ENCODE measurements around the gene HNRNPA1. TPM values are rescaled to one million over a fixed set of nuclear protein-coding genes. Genes with fewer than 3 reads are reported as not detected.

The HNRNPA1 gene
- polyA plus RNA-seq, 1 donor from 2014 or later: 613 TPM

GRCh38 chr12:54301428-54302048 lies 21.0 kb downstream of the HNRNPA1 start:
- no peaks in the 10 kb centered on the region for H3K27me3 ChIP-seq (ENCODE audit: insufficient read depth, low read depth, low read length)
- H3K9ac ChIP-seq (ENCODE audit: low read length): no peak overlapping the region
- no peak overlapping the region for H3K4me2 ChIP-seq (ENCODE audit: low read length)
- no peaks in the 10 kb centered on the region for H3F3A ChIP-seq (ENCODE audit: insufficient read depth, low read length, poor library complexity, severe bottlenecking)
- H3K79me2 ChIP-seq (replicated peaks; ENCODE audit: insufficient read depth, low read length): no peaks in the 10 kb centered on the region
- H2AFZ ChIP-seq (ENCODE audit: low read depth, low read length): no peak overlapping the region
- H3K9me3 ChIP-seq (ENCODE audit: low read length): no peaks in the 10 kb centered on the region
- TF ChIP-seq EP300 (conservative IDR thresholded peaks at IDR 0.05; ENCODE audit: poor library complexity, severe bottlenecking): no peak
- no peak for TF ChIP-seq TAF1 (IDR thresholded peaks at IDR 0.05; ENCODE audit: low read depth)
- TF ChIP-seq REST (IDR thresholded peaks at IDR 0.05; ENCODE audit: borderline replicate concordance): no peak
- TF ChIP-seq CTCF (IDR thresholded peaks at IDR 0.05; ENCODE audit: poor library complexity, severe bottlenecking): no peak
- no peaks in the 10 kb centered on the region for H3K9me2 ChIP-seq (ENCODE audit: insufficient read depth, low read length)
- no peak overlapping the region for H3K27ac ChIP-seq (ENCODE audit: low read length)
- H3K36me3 ChIP-seq (ENCODE audit: insufficient read depth, low read length): no peaks in the 10 kb centered on the region
- H4K20me1 ChIP-seq (ENCODE audit: insufficient read depth): no peaks in the 10 kb centered on the region
- H3K4me3 ChIP-seq (ENCODE audit: low read length): no peak overlapping the region

DNA sequence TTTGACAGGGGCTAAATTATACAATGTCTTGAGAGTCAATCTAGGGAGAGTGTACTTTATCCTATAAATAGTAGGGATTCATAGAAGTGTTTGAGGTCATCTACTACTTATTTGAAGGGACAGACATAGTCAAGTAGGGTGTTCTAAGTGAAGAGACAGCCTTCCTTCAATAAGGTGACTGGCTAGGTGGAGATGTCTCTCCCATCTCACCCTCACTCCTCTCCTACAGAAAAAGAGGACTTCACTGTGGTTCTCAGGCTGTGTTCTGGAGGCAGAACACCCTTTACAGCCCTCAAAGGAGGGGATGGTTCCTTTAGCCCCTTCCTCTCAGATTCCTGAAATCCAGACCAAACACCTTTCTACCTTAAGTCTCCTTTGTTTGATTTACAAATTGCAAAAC lies 23.1 kb downstream of the HNRNPA1 start:
- H3K4me2 ChIP-seq (ENCODE audit: low read length): no peak overlapping the region
- no peak for TF ChIP-seq MXI1 (conservative IDR thresholded peaks at IDR 0.05; ENCODE audit: poor library complexity, severe bottlenecking)
- no peak for TF ChIP-seq SMC3 (conservative IDR thresholded peaks at IDR 0.05; ENCODE audit: poor library complexity)
- no peak for TF ChIP-seq EP300 (conservative IDR thresholded peaks at IDR 0.05; ENCODE audit: poor library complexity, severe bottlenecking)

DNA sequence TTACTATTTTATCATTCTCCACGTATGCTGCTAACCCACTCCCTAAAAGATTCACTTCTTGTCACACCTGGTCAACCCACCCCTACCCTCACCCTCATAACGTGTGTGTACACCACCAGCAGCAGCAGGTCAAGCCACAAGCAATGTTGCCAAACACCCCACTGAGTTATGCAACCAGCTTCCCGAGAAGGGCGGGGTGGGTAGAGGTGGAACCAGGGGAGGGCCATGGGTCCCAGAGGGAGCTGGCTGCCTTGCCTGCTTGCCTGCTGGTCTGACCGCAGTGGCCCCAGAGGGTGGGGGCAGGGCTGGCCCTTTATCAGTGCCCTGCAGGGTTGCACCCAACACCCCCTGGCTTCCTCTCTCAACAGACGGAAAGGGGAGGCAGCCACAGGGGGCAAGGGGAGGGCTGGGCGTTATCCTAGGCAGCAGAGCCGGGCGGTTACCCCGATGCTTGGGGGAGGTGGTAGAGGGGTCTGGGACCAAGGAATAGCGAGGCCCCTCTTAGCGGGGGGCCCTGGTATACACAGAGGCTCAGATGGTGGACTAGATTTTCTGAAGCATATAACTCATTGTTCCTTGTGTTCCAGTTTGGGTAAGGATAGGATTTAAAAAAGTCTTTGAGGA lies 23.8 kb downstream of the HNRNPA1 start:
- Histone ChIP-seq H3K27ac (ENCODE audit: low read length) (no peak overlapping the region), H3K9ac (ENCODE audit: low read length) (no peak overlapping the region), H3K9me2 (ENCODE audit: insufficient read depth, low read length) (no peaks in the 10 kb centered on the region), H3K27me3 (ENCODE audit: insufficient read depth, low read depth, low read length) (no peaks in the 10 kb centered on the region), H3K79me2 (replicated peaks; ENCODE audit: insufficient read depth, low read length) (no peaks in the 10 kb centered on the region), H3K4me2 (ENCODE audit: low read length) (no peak overlapping the region), H3K36me3 (ENCODE audit: insufficient read depth, low read length) (no peaks in the 10 kb centered on the region), H3K9me3 (ENCODE audit: low read length) (no peaks in the 10 kb centered on the region), H3K4me3 (ENCODE audit: low read length) (no peak overlapping the region), H3F3A (ENCODE audit: insufficient read depth, low read length, poor library complexity, severe bottlenecking) (no peaks in the 10 kb centered on the region), H2AFZ (ENCODE audit: low read depth, low read length) (no peak overlapping the region), H4K20me1 (ENCODE audit: insufficient read depth) (no peaks in the 10 kb centered on the region)
- TF ChIP-seq EZH2 (IDR thresholded peaks at IDR 0.05; ENCODE audit: borderline replicate concordance, insufficient read depth, low read length, poor library complexity, severe bottlenecking) (no peak), POLR2AphosphoS5 (IDR thresholded peaks at IDR 0.05) (no peak), CTCF (IDR thresholded peaks at IDR 0.05; ENCODE audit: poor library complexity, severe bottlenecking) (no peak), RAD21 (conservative IDR thresholded peaks at IDR 0.05) (no peak), TAF1 (IDR thresholded peaks at IDR 0.05; ENCODE audit: low read depth) (no peak), SMC3 (conservative IDR thresholded peaks at IDR 0.05; ENCODE audit: poor library complexity) (no peak), EP300 (conservative IDR thresholded peaks at IDR 0.05; ENCODE audit: poor library complexity, severe bottlenecking) (no peak), MXI1 (conservative IDR thresholded peaks at IDR 0.05; ENCODE audit: poor library complexity, severe bottlenecking) (no peak), REST (IDR thresholded peaks at IDR 0.05; ENCODE audit: borderline replicate concordance) (no peak)

More for the DNA sequence above, 23.1 kb downstream of the HNRNPA1 start:
- H3K36me3 ChIP-seq (ENCODE audit: insufficient read depth, low read length): no peaks in the 10 kb centered on the region
- H3K9me2 ChIP-seq (ENCODE audit: insufficient read depth, low read length): no peaks in the 10 kb centered on the region
- H3F3A ChIP-seq (ENCODE audit: insufficient read depth, low read length, poor library complexity, severe bottlenecking): no peaks in the 10 kb centered on the region
- H3K9me3 ChIP-seq (ENCODE audit: low read length): no peaks in the 10 kb centered on the region
- H3K9ac ChIP-seq (ENCODE audit: low read length): no peak overlapping the region
- no peak overlapping the region for H3K4me3 ChIP-seq (ENCODE audit: low read length)
- no peaks in the 10 kb centered on the region for H4K20me1 ChIP-seq (ENCODE audit: insufficient read depth)
- H3K27me3 ChIP-seq (ENCODE audit: insufficient read depth, low read depth, low read length): no peaks in the 10 kb centered on the region
- no peak overlapping the region for H2AFZ ChIP-seq (ENCODE audit: low read depth, low read length)
- H3K79me2 ChIP-seq (replicated peaks; ENCODE audit: insufficient read depth, low read length): no peaks in the 10 kb centered on the region
- H3K27ac ChIP-seq (ENCODE audit: low read length): no peak overlapping the region
